Stomach (tissue), 9 donors: Measurements from ENCODE around the gene PARPBP. TPM values are rescaled to one million over a fixed set of nuclear protein-coding genes. Genes with fewer than 3 reads are reported as not detected.
"Not testable (repeated sequence)": the region's sequence is repeated elsewhere in the genome, so short reads cannot be mapped to it uniquely, and the experiment has no call there.

Experiments used
- DNase-seq, 2 donors: peaks; one replicate each; pipeline versions ENCODE4 v3.0.0 to v3.0.0-alpha.2; 2013 to 2019
- H3K27ac ChIP-seq, 5 donors: fragments of 200-600 bp in 4 of 5; sonication (generic) in 4 of 5; one replicate each; pipeline ENCODE4 v1.5.1; 2013 to 2019; ENCODE audit warnings: mild to moderate bottlenecking in 1 of 5, moderate library complexity in 1 of 5
- H3K27me3 ChIP-seq, 3 donors: fragments of 200-600 bp; sonication (generic); one replicate each; pipeline ENCODE4 v1.5.1; 2017 to 2019; ENCODE audit warnings: mixed run types in 1 of 3
- H3K36me3 ChIP-seq, 4 donors: fragments of 200-600 bp; sonication (generic); 1 replicate in 3 of 4; 2 replicates in 1 of 4; pipeline ENCODE4 v1.5.1; 2016 to 2019
- H3K4me1 ChIP-seq, 4 donors: fragments of 200-600 bp; sonication (generic); one replicate each; pipeline ENCODE4 v1.5.1; 2016 to 2019
- H3K4me3 ChIP-seq, 4 donors: fragments of 200-600 bp; sonication (generic) in 3 of 4; one replicate each; pipeline ENCODE4 v1.5.1; 2016 to 2019; ENCODE audit warnings: mild to moderate bottlenecking in 1 of 4
- H3K9me3 ChIP-seq, 4 donors: fragments of 200-600 bp; sonication (generic); one replicate each; pipeline ENCODE4 v1.5.1; 2016 to 2019
- CTCF ChIP-seq, 7 experiments: fragments of 450-650 bp in 4 of 7; fragments of 200-600 bp in 3 of 7; sonication (generic) in 3 of 7; IDR thresholded peaks; one replicate each; pipeline ENCODE4 v1.5.1; 2016 to 2019; ENCODE audit warnings: antibody characterized with exemption in 7 of 7, control low read depth in 2 of 7, mild to moderate bottlenecking in 1 of 7
- EP300 ChIP-seq: sonication (generic); formaldehyde crosslinking; IDR thresholded peaks from one replicate; pipeline ENCODE4 v1.6.1; 2017; ENCODE audit warnings: antibody characterized with exemption
- POLR2A ChIP-seq, 4 donors: fragments of 450-650 bp; IDR thresholded peaks; one replicate each; pipeline ENCODE4 v1.6.1; 2016; ENCODE audit warnings: antibody characterized with exemption in 4 of 4, control low read depth in 2 of 4, mild to moderate bottlenecking in 1 of 4, moderate library complexity in 1 of 4
- POLR2AphosphoS5 ChIP-seq, 3 donors: sonication (generic); formaldehyde crosslinking; IDR thresholded peaks; one replicate each; pipeline ENCODE4 v1.6.1; 2016; ENCODE audit warnings: antibody characterized with exemption in 3 of 3
- WGBS, 5 donors: extraction: QIAGEN DNeasy Blood & Tissue Kit in 3 of 5; methylation state at CpG; one replicate each; pipeline versions ENCODE4 v1.1.5 to v1.1.7; 2013 to 2018; 5-methylcytosine and 5-hydroxymethylcytosine counted together
- intact Hi-C: fragments of 100-400 bp; cut with DNase I; formaldehyde crosslinking; loops from one replicate; pipeline ENCODE4 v1.15.1; 2023; ENCODE audit warnings: low total_unique reads
- polyA plus RNA-seq, 3 donors: library from polyadenylated mRNA; stranded (reverse); fragments of 200-250 nt; gene quantifications; one replicate each; pipeline ENCODE4 v1.2.3, GENCODE V29; 2013
- small RNA-seq, 4 donors: library from RNA; depleted of rRNA; stranded (forward); fragments of <200 nt; gene quantifications; one replicate each; pipeline ENCODE3, GENCODE V24; 2016
- total RNA-seq, 5 donors: library from RNA; depleted of rRNA; stranded (reverse); fragments of >200 nt; gene quantifications; one replicate each; pipeline versions ENCODE4 v1.1.0 to v1.2.3, GENCODE V29; 2014 to 2016
- donor health status: healthy with polysubstance abuse.
- donor health status: Bipolar disorder and iron deficiency.
- donor health status: healthy.

Gene PARPBP
- total and polyA plus RNA-seq, 8 donors = 1.4 to 10.5 (median 2.5) TPM; not detected in 1

GRCh38 chr12:102232036-102232435 is 112.1 kb downstream of the PARPBP start:
- H3K27me3 ChIP-seq = no peaks in the 10 kb centered on the region
- peak overlapping the region in 1 of 5 donors; percentile 36 for H3K27ac ChIP-seq
- no peaks in the 10 kb centered on the region for H3K36me3 ChIP-seq
- no peak overlapping the region for H3K4me3 ChIP-seq
- intact Hi-C loops = no loop called here
- no peaks in the 10 kb centered on the region for H3K9me3 ChIP-seq
- DNase-seq = no peak
- H3K4me1 ChIP-seq = peaks cover 0 to 13% (median 0%) of the 10 kb centered on the region in 4 donors
- TF ChIP-seq EP300 (no peak), POLR2A (IDR thresholded peaks at IDR 0.05) (no peak), POLR2AphosphoS5 (IDR thresholded peaks at IDR 0.05) (no peak)

- peaks cover 0 to 13% (median 0%) of the 10 kb centered on the region in 4 donors for H3K4me1 ChIP-seq
- H3K36me3 ChIP-seq = no peaks in the 10 kb centered on the region
- WGBS, 5 donors = 64 to 97% (median 88%) methylated on average over 1 of the region's 1 CpG
- no peak for TF ChIP-seq POLR2A (IDR thresholded peaks at IDR 0.05)
- no peak for TF ChIP-seq EP300
- no peak for TF ChIP-seq CTCF (IDR thresholded peaks at IDR 0.05)
- TF ChIP-seq POLR2AphosphoS5 (IDR thresholded peaks at IDR 0.05) = no peak
- peak overlapping the region in 1 of 5 donors; percentile 36 for H3K27ac ChIP-seq
- peak in 1 of 2 donors; percentile 59 for DNase-seq
- H3K27me3 ChIP-seq = no peaks in the 10 kb centered on the region
- no peaks in the 10 kb centered on the region for H3K9me3 ChIP-seq
- H3K4me3 ChIP-seq = no peak overlapping the region
- intact Hi-C loops = no loop called here
Measured at GRCh38 chr12:102232446-102232845, 112.5 kb downstream of the PARPBP start.

GRCh38 chr12:102234599-102234998 is 114.6 kb downstream of the PARPBP start:
- Histone ChIP-seq H3K4me1 (peaks cover 0 to 13% (median 0%) of the 10 kb centered on the region in 4 donors), H3K27me3 (no peaks in the 10 kb centered on the region), H3K9me3 (peaks cover 0 to 1% (median 0%) of the 10 kb centered on the region in 4 donors), H3K27ac (no peak overlapping the region), H3K4me3 (no peak overlapping the region), H3K36me3 (no peaks in the 10 kb centered on the region)
- 67 to 89% (median 88%) methylated on average over 2 of the region's 2 CpGs for WGBS, 5 donors
- TF ChIP-seq POLR2AphosphoS5 (IDR thresholded peaks at IDR 0.05) = no peak
- TF ChIP-seq POLR2A (IDR thresholded peaks at IDR 0.05) = no peak
- TF ChIP-seq EP300 = no peak
- TF ChIP-seq CTCF (IDR thresholded peaks at IDR 0.05) = no peak
- no peak for DNase-seq
- intact Hi-C loops = no loop called here

- H3K4me3 ChIP-seq, H3K27me3 ChIP-seq, DNase-seq, intact Hi-C loops, H3K36me3 ChIP-seq, H3K4me1 ChIP-seq, H3K27ac ChIP-seq: not testable (repeated sequence)
- H3K9me3 ChIP-seq = peaks cover 0 to 11% (median 2%) of the 10 kb centered on the region in 4 donors
- WGBS, 5 donors = 87 to 97% (median 95%) methylated on average over 2 of the region's 2 CpGs
Measured at GRCh38 chr12:102240859-102241258, 120.9 kb downstream of the PARPBP start.

Small RNA genes within 50 kb of the gene (small RNA-seq; reads per million reads assigned to genes)
- gene RN7SL793P = 0 reads per million in 4 donors

Other genes starting within 250 kb of the PARPBP start
- 10 to 100 TPM in 3 of 5 donors, 1 to 10 TPM in 1, under 1 TPM in 1; 0.89 to 71.8 (median 16.5) TPM for gene DRAM1, start 242.6 kb upstream of the PARPBP start, total RNA-seq
- gene DRAM1, start 242.6 kb upstream of the PARPBP start, polyA plus RNA-seq = 10 to 100 TPM in 2 of 3 donors, 1 to 10 TPM in 1; 8.2 to 16.3 (median 10.8) TPM
- gene WASHC3, start 58.2 kb upstream of the PARPBP start, total RNA-seq = 100 to 1,000 TPM in 1 of 5 donors, 10 to 100 TPM in 3, not detected in 1; 48.7 to 222 (median 74.9) TPM
- 10 to 100 TPM; 49.1 to 55.3 (median 52.7) TPM for gene WASHC3, start 58.2 kb upstream of the PARPBP start, polyA plus RNA-seq
- gene NUP37, start 69 bp upstream of the PARPBP start, total RNA-seq = 10 to 100 TPM in 4 of 5 donors, 1 to 10 TPM in 1; 7.8 to 76.4 (median 12.6) TPM
- gene NUP37, start 69 bp upstream of the PARPBP start, polyA plus RNA-seq = 10 to 100 TPM; 15.0 to 19.3 (median 16.2) TPM
- gene PMCH, start 77.7 kb downstream of the PARPBP start, total RNA-seq = not detected
- not detected for gene PMCH, start 77.7 kb downstream of the PARPBP start, polyA plus RNA-seq